Lower leg skin (tissue), 3 donors: ENCODE data around the gene SERPINA4.

Source experiments
- POLR2A ChIP-seq, 2 donors: fragments of 450-650 bp; IDR thresholded peaks; one replicate each; pipeline ENCODE4 v1.6.1; 2016 to 2017; ENCODE audit warnings: antibody characterized with exemption in 2 of 2, mild to moderate bottlenecking in 1 of 2, moderate library complexity in 1 of 2
- TF ChIP-seq, protein P1 (sequence below), 3 donors: fragments of 450-650 bp; IDR thresholded peaks; one replicate each; pipeline ENCODE4 v1.5.1; 2016; ENCODE audit warnings: antibody characterized with exemption in 3 of 3, mild to moderate bottlenecking in 3 of 3, moderate library complexity in 2 of 3

DNA sequence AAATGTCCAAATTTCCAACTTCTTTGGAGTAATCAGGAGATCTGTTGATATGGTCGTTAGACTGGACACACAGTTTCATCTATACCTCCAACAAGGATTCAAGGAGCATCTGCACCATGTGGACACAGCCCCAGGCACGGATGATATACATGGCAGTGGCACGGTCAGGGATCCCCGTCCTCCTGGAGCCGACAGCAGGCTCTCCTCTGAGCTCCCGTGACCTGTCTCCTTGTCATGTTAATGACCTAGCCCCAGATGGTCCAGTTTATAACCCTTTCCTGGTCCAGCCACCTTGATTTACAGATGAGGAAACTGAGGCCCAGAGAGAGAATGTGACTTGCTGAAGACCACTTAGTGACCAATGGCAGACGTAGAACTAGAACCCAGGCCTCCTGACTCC is 16.5 kb upstream of the SERPINA4 start:
- TF ChIP-seq, protein P1, sequence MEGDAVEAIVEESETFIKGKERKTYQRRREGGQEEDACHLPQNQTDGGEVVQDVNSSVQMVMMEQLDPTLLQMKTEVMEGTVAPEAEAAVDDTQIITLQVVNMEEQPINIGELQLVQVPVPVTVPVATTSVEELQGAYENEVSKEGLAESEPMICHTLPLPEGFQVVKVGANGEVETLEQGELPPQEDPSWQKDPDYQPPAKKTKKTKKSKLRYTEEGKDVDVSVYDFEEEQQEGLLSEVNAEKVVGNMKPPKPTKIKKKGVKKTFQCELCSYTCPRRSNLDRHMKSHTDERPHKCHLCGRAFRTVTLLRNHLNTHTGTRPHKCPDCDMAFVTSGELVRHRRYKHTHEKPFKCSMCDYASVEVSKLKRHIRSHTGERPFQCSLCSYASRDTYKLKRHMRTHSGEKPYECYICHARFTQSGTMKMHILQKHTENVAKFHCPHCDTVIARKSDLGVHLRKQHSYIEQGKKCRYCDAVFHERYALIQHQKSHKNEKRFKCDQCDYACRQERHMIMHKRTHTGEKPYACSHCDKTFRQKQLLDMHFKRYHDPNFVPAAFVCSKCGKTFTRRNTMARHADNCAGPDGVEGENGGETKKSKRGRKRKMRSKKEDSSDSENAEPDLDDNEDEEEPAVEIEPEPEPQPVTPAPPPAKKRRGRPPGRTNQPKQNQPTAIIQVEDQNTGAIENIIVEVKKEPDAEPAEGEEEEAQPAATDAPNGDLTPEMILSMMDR (IDR thresholded peaks at IDR 0.05) = no peak
- no peak for TF ChIP-seq POLR2A (IDR thresholded peaks at IDR 0.05)
